Trophoblast cell (in vitro differentiated cells and primary cell): ENCODE results near the gene PABPN1.
A peak's percentile ranks its signal among the peaks of the same experiment; 100 is the strongest.

Source experiments
- DNase-seq, 2 donors: peaks; one replicate each; pipeline ENCODE4 v3.0.0-alpha.2; 2016
- H2AFZ ChIP-seq: 2 replicates; pipeline ENCODE4 v1.6.1; 2013; ENCODE audit warnings: low read length, moderate library complexity, mild to moderate bottlenecking; ENCODE audit not compliant: insufficient read depth, poor library complexity
- H2AK5ac ChIP-seq: 2 replicates; pipeline ENCODE4 v1.6.1; 2013; ENCODE audit warnings: mild to moderate bottlenecking, low read length
- H2BK120ac ChIP-seq: 2 replicates; pipeline ENCODE4 v1.6.1; 2013; ENCODE audit warnings: low read length, mild to moderate bottlenecking, moderate library complexity; ENCODE audit not compliant: insufficient read depth, poor library complexity
- H2BK12ac ChIP-seq: 2 replicates; pipeline ENCODE4 v1.6.1; 2013; ENCODE audit warnings: mild to moderate bottlenecking, low read length, moderate library complexity
- H2BK5ac ChIP-seq: 2 replicates; pipeline ENCODE4 v1.6.1; 2013; ENCODE audit warnings: low read length, low read depth, moderate library complexity, mild to moderate bottlenecking; ENCODE audit not compliant: poor library complexity
- H3K14ac ChIP-seq: 2 replicates; pipeline ENCODE4 v1.6.1; 2013; ENCODE audit warnings: mild to moderate bottlenecking, low read length
- H3K18ac ChIP-seq: 2 replicates; pipeline ENCODE4 v1.6.1; 2013; ENCODE audit warnings: mild to moderate bottlenecking, low read length
- H3K23ac ChIP-seq: 2 replicates; pipeline ENCODE4 v1.6.1; 2013; ENCODE audit warnings: low read length
- H3K27ac ChIP-seq: 2 replicates; pipeline ENCODE4 v1.5.1; 2013; ENCODE audit warnings: low read depth, mild to moderate bottlenecking, inconsistent platforms, low read length, moderate library complexity
- H3K27me3 ChIP-seq: 2 replicates; pipeline ENCODE4 v1.6.1; 2013; ENCODE audit warnings: inconsistent platforms, mild to moderate bottlenecking, low read length, moderate library complexity; ENCODE audit not compliant: insufficient read depth
- H3K36me3 ChIP-seq, 2 experiments: 1 replicate in 1 of 2; 2 replicates in 1 of 2; pipeline ENCODE4 v1.6.1; 2013; ENCODE audit warnings: low read length in 2 of 2, mild to moderate bottlenecking in 2 of 2, moderate library complexity in 1 of 2; ENCODE audit not compliant: insufficient read depth in 2 of 2, control insufficient read depth in 1 of 2
- H3K4ac ChIP-seq: 2 replicates; pipeline ENCODE4 v1.6.1; 2013; ENCODE audit warnings: low read depth, mild to moderate bottlenecking, low read length, moderate library complexity
- H3K4me1 ChIP-seq, 2 experiments: 1 replicate in 1 of 2; 2 replicates in 1 of 2; pipeline ENCODE4 v1.6.1; 2013; ENCODE audit warnings: low read length in 2 of 2, mild to moderate bottlenecking in 2 of 2, moderate library complexity in 1 of 2; ENCODE audit not compliant: insufficient read depth in 2 of 2, control insufficient read depth in 1 of 2
- H3K4me2 ChIP-seq: 2 replicates; pipeline ENCODE4 v1.6.1; 2013; ENCODE audit warnings: inconsistent platforms, mild to moderate bottlenecking, low read length, moderate library complexity
- H3K4me3 ChIP-seq: 2 replicates; pipeline ENCODE4 v1.5.1; 2013; ENCODE audit warnings: mild to moderate bottlenecking, low read depth, low read length, inconsistent platforms
- H3K79me1 ChIP-seq: one replicate; pipeline ENCODE4 v1.6.1; 2013; ENCODE audit warnings: low read length
- H3K79me2 ChIP-seq: 2 replicates; pipeline ENCODE4 v1.6.1; 2013; ENCODE audit warnings: low read length, mild to moderate bottlenecking; ENCODE audit not compliant: control insufficient read depth, insufficient read depth, poor library complexity
- H3K9ac ChIP-seq: 2 replicates; pipeline ENCODE4 v1.6.1; 2013; ENCODE audit warnings: mild to moderate bottlenecking, low read length
- H3K9me3 ChIP-seq: 2 replicates; pipeline ENCODE4 v1.6.1; 2013; ENCODE audit warnings: low read depth, mild to moderate bottlenecking, control low read depth, inconsistent platforms, low read length; ENCODE audit not compliant: insufficient read depth
- H4K12ac ChIP-seq: 2 replicates; pipeline ENCODE4 v1.6.1; 2013; ENCODE audit warnings: low read depth, mild to moderate bottlenecking, low read length, moderate library complexity
- H4K8ac ChIP-seq: 2 replicates; pipeline ENCODE4 v1.6.1; 2013; ENCODE audit warnings: low read depth, mild to moderate bottlenecking, low read length, moderate library complexity
- H4K91ac ChIP-seq: one replicate; pipeline ENCODE4 v1.6.1; 2013; ENCODE audit warnings: low read depth, mild to moderate bottlenecking, low read length, moderate library complexity
- WGBS: extraction: QIAGEN DNeasy Blood & Tissue Kit; methylation state at CpG from one replicate; pipeline ENCODE4 v1.1.7; 2013; ENCODE audit warnings: missing lambda C conversion rate; ENCODE audit not compliant: insufficient read length, insufficient coverage; ENCODE audit errors: extremely low coverage; 5-methylcytosine and 5-hydroxymethylcytosine counted together

Gene PABPN1

DNA sequence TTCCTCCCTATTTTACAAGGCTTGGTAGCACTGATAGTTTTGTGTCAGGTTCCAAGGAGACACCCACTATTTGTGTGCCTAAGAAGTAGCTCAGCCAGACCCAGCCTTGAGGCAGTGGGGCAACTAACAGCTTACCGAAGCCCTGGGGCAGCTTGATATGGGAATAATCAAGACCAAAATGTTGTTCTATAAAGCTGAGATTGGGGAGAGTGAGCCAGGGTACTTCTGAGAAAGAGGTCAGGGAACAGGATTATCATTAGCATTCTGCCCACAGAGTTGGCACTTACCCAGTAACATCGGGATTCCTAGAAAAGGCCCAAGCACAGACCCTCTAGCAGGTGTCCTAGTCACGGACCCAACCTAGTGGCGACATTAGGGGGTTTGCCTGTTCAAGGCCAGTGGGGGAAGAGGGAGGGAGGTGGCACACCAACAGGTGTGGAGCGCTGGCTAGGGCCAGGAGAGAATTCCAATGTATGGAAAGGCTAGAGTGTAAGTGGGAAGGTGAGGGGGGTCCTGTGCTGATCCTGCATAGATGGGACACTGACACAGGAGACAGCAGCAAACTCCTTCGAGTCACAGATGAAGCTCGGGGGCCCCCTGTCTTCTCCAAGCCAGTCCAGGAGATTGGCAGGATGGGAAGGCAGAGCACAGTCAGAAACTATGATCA, 23.5 kb upstream of the PABPN1 start:
- Histone ChIP-seq H3K27me3 (no peaks in the 10 kb centered on the region), H4K12ac (no peak overlapping the region), H3K14ac (no peak overlapping the region), H3K4me2 (no peak overlapping the region), H3K4me3 (no peak overlapping the region), H2AK5ac (no peak overlapping the region), H3K9ac (no peak overlapping the region), H3K27ac (no peak overlapping the region), H4K91ac (no peak overlapping the region), H3K4me1 (peaks cover 2 to 10% of the 10 kb centered on the region in 2 experiments), H3K18ac (no peak overlapping the region), H2AFZ (no peak overlapping the region), H3K9me3 (no peaks in the 10 kb centered on the region), H3K23ac (no peak overlapping the region), H2BK12ac (no peak overlapping the region), H3K4ac (no peak overlapping the region), H2BK5ac (no peak overlapping the region), H2BK120ac (no peak overlapping the region), H4K8ac (no peak overlapping the region), H3K36me3 (peaks cover 0 to 2% of the 10 kb centered on the region in 2 experiments), H3K79me1 (peaks cover 14% of the 10 kb centered on the region), H3K79me2 (peaks cover 9% of the 10 kb centered on the region)
- DNase-seq = no peak
- WGBS = no CpG with 5 or more reads among the region's 7 CpGs

DNA sequence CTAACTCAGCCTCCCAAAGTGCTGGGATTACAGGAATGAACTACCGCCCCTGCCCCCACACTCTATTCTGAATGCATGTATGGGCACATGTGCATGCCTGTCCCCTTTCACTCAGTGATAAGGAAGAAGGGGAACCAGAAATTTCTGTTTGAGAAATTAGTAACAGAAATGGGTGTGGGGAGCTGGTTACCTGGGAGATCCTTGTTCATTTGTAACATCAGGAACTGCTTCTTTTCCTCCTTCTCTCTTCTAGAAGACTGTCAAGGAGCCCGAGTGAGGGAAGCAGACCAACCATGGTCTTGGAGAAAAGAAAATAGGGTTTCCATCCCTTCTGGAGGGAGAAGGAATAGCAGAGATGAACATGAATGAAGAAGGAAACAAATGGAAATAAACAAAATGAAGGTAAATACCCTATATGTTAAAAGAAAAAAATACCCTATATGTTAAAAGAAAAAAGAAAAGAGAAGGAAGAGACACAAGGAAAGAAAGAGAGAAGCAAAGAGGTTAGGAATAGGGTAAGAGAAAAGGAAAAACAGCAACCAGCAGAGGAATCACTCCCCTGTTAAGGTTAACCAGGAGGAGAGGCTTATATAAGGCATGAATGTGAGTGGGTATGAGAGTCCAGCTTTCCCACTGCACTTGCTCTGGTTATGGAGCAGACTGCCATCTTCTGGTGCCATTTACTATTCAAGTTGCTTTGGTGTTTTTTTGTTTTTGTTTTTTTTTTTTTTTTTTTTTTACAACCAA, 21.9 kb upstream of the PABPN1 start:
- no peak overlapping the region for H3K4me3 ChIP-seq
- H3K9me3 ChIP-seq = no peaks in the 10 kb centered on the region
- peak in 1 of 2 donors; percentile 29 for DNase-seq
- no peak overlapping the region for H3K4ac ChIP-seq
- H2BK120ac ChIP-seq = no peak overlapping the region
- H2BK12ac ChIP-seq = no peak overlapping the region
- peaks cover 14% of the 10 kb centered on the region for H3K79me1 ChIP-seq
- no peak overlapping the region for H3K23ac ChIP-seq
- H2AK5ac ChIP-seq = no peak overlapping the region
- H3K4me2 ChIP-seq = no peak overlapping the region
- H3K18ac ChIP-seq = no peak overlapping the region
- H2BK5ac ChIP-seq = no peak overlapping the region
- peaks cover 0 to 2% of the 10 kb centered on the region in 2 experiments for H3K36me3 ChIP-seq
- H3K4me1 ChIP-seq = peaks cover 2 to 12% of the 10 kb centered on the region in 2 experiments
- no peak overlapping the region for H4K12ac ChIP-seq
- no peak overlapping the region for H3K14ac ChIP-seq
- H3K79me2 ChIP-seq = peaks cover 9% of the 10 kb centered on the region
- no peak overlapping the region for H2AFZ ChIP-seq
- no peaks in the 10 kb centered on the region for H3K27me3 ChIP-seq
- no peak overlapping the region for H3K9ac ChIP-seq
- no peak overlapping the region for H4K91ac ChIP-seq
- H3K27ac ChIP-seq = no peak overlapping the region
- H4K8ac ChIP-seq = no peak overlapping the region
- WGBS = no CpG with 5 or more reads among the region's 2 CpGs

DNA sequence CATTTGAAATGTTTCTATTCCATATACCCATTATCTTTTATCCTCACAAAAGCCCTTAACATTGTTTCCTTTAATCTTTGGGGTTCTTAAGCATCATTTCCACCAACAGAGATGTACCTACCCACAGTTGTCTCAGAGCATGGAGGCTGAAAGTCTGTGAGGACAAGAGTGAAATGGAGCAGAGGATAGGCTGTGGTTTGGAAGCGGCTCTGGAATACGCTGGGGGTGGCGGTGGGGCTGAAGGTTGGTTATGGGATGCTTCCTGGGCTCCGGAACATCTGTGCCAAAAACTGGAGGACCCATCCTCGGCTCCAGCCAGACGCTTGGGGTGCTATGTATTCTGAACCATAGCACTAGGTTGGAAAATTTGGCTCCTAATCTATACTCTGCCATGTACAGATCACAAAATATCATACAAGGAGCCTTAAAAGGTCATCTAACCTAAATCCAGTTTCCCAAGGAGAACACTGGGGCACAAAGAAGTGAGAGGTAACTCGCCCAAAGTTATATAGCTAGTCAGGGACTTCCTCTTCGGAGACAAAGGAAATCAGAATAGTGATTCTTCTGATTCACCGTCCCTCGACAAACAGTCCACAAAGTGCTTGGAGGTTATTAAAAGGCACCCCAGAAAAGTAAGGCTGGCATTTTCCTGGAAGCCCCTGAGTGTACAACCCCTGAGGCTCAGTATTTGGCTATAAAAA, 21.1 kb upstream of the PABPN1 start:
- Histone ChIP-seq H3K4ac (no peak overlapping the region), H2BK12ac (no peak overlapping the region), H2BK120ac (no peak overlapping the region), H3K79me2 (peaks cover 9% of the 10 kb centered on the region), H3K18ac (no peak overlapping the region), H3K14ac (no peak overlapping the region), H3K4me1 (peaks cover under 1 to 9% of the 10 kb centered on the region in 2 experiments), H3K23ac (no peak overlapping the region), H2BK5ac (no peak overlapping the region), H3K4me3 (peak overlapping the region; percentile 39), H2AK5ac (peak overlapping the region; percentile 26), H3K27me3 (no peaks in the 10 kb centered on the region), H3K9ac (peak overlapping the region; percentile 59), H3K36me3 (peaks cover 0 to 2% of the 10 kb centered on the region in 2 experiments), H3K79me1 (peaks cover 14% of the 10 kb centered on the region), H3K9me3 (no peaks in the 10 kb centered on the region), H4K91ac (peak overlapping the region; percentile 65), H4K8ac (peak overlapping the region; percentile 80), H3K4me2 (peak overlapping the region; percentile 61), H2AFZ (no peak overlapping the region), H3K27ac (no peak overlapping the region), H4K12ac (peak overlapping the region; percentile 83)
- no peak for DNase-seq
- WGBS = no CpG with 5 or more reads among the region's 10 CpGs

DNA sequence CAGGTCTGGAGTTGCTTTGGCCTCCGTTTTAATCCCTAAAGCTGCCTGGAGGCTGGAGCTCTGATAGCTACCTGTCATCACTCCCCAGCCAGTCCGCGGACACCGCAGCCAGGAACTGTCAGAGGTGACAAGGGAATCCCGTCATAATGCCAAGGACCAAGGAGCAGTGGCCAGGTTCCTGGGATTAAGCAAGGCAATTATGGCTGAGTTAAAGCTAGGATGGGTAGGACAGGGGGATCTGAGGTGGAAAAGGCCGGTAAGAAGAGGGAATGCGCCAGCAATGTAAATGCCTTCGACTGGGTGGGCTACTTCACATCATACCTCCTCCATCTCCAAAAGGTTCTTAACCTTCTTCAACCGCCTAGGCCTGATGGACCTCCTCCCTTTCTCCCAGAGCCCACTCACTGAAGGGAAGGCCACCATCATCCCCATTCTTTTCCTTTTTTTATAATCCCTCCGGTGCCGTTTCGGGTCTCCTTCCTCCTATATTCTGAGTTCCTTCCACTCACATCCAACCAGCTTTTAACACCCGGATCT, 20.5 kb upstream of the PABPN1 start:
- H4K91ac ChIP-seq = peak overlapping the region; percentile 65
- no peaks in the 10 kb centered on the region for H3K9me3 ChIP-seq
- peaks cover 0 to 8% of the 10 kb centered on the region in 2 experiments for H3K4me1 ChIP-seq
- H3K79me2 ChIP-seq = peaks cover 9% of the 10 kb centered on the region
- H3K27me3 ChIP-seq = no peaks in the 10 kb centered on the region
- peak overlapping the region; percentile 67 for H2BK12ac ChIP-seq
- peak overlapping the region; percentile 28 for H2BK120ac ChIP-seq
- peak overlapping the region; percentile 50 for H2BK5ac ChIP-seq
- peaks cover 14% of the 10 kb centered on the region for H3K79me1 ChIP-seq
- H3K9ac ChIP-seq = peak overlapping the region; percentile 59
- H2AK5ac ChIP-seq = peak overlapping the region; percentile 67
- peak overlapping the region; percentile 35 for H3K27ac ChIP-seq
- WGBS = no CpG with 5 or more reads among the region's 13 CpGs
- peak overlapping the region; percentile 83 for H4K12ac ChIP-seq
- H4K8ac ChIP-seq = peak overlapping the region; percentile 80
- peak overlapping the region; percentile 39 for H3K4me3 ChIP-seq
- peak overlapping the region; percentile 40 for H3K4ac ChIP-seq
- H3K36me3 ChIP-seq = peaks cover 0 to 2% of the 10 kb centered on the region in 2 experiments
- H3K23ac ChIP-seq = no peak overlapping the region
- peak overlapping the region; percentile 61 for H3K4me2 ChIP-seq
- H3K14ac ChIP-seq = peak overlapping the region; percentile 67
- H3K18ac ChIP-seq = peak overlapping the region; percentile 74
- H2AFZ ChIP-seq = peak overlapping the region; percentile 32
- DNase-seq = peak; percentile 38 to 47
